ENCODE results near the gene KIAA1549.

The KIAA1549 gene

DNA sequence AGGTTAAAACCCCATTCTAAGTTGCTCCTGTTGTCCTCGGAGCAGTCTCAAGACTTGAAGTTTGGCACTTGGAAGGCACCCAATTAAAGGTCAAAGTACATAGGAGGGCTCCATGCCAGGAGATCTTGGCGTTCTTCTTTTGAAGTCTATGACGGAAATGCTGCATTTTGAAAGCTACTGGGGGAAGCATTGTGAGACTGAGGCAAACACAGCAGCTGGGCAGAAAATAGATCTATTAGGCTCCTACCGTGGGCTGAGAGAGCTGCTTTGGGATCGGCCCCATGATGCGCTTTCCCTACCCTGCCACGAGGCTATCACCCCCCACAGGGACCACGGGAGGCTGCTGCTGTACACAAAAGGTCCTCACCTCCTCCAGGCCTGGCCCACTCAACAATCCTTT, 20.0 kb downstream of the KIAA1549 start:
- peaks cover 9 to 13% of the 10 kb centered on the region in 2 donors for H3K4me1 ChIP-seq (ENCODE audit: control insufficient read depth in 1 of 2, insufficient read depth in 2 of 2, low read length in 2 of 2)

DNA sequence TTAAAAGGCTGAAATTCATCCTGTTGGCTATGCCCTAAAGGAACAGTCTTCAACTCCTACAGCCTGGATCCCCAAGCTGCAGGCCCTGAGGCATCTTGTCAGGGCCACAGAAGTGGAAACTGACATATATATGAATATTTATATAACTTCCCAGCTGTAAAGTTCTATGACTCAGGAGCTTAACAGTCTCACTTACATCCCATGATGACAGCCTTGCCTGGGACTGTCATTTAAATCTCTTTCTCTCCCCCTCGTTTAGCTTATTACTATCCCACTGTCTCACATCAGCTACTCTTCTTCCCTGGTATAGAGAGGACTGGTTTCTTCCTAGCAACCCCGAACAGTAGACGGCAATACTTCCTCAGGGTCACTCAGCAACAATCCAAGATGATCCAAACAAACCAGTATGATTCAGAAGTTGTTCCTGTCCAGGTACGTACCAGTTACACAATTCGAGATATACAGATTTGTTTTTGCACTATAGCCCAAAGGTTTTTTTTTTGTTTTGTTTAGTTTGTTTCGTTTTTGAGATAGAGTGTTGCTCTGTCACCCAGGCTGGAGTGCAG, 22.7 kb downstream of the KIAA1549 start:
- Histone ChIP-seq H3K36me3 (ENCODE audit: control insufficient read depth in 1 of 2, insufficient read depth in 2 of 2, low read length in 2 of 2) (no peaks in the 10 kb centered on the region), H3K27me3 (ENCODE audit: control insufficient read depth in 1 of 2, insufficient read depth in 2 of 2, low read length in 2 of 2) (no peaks in the 10 kb centered on the region), H3K4me1 (ENCODE audit: control insufficient read depth in 1 of 2, insufficient read depth in 2 of 2, low read length in 2 of 2) (peaks cover 9 to 13% of the 10 kb centered on the region in 2 donors), H3K9ac (ENCODE audit: low read depth in 1 of 2, low read length in 2 of 2) (no peak overlapping the region), H3K4me3 (ENCODE audit: low read depth in 1 of 2, low read length in 2 of 2) (no peak overlapping the region), H3K9me3 (ENCODE audit: control insufficient read depth in 1 of 2, low read length in 2 of 2) (no peaks in the 10 kb centered on the region), H3K27ac (ENCODE audit: low read depth, low read length) (no peak overlapping the region)

More for the DNA sequence above, 20.0 kb downstream of the KIAA1549 start:
- Histone ChIP-seq H3K4me3 (ENCODE audit: low read depth in 1 of 2, low read length in 2 of 2) (peak overlapping the region; percentile 46 to 62), H3K27me3 (ENCODE audit: control insufficient read depth in 1 of 2, insufficient read depth in 2 of 2, low read length in 2 of 2) (no peaks in the 10 kb centered on the region), H3K9ac (ENCODE audit: low read depth in 1 of 2, low read length in 2 of 2) (peak overlapping the region in 1 of 2 donors; percentile 17), H3K36me3 (ENCODE audit: control insufficient read depth in 1 of 2, insufficient read depth in 2 of 2, low read length in 2 of 2) (no peaks in the 10 kb centered on the region), H3K9me3 (ENCODE audit: control insufficient read depth in 1 of 2, low read length in 2 of 2) (no peaks in the 10 kb centered on the region), H3K27ac (ENCODE audit: low read depth, low read length) (no peak overlapping the region)

- H3K4me3 ChIP-seq (ENCODE audit: low read depth in 1 of 2, low read length in 2 of 2): no peak overlapping the region
- H3K36me3 ChIP-seq (ENCODE audit: control insufficient read depth in 1 of 2, insufficient read depth in 2 of 2, low read length in 2 of 2): no peaks in the 10 kb centered on the region
- H3K9ac ChIP-seq (ENCODE audit: low read depth in 1 of 2, low read length in 2 of 2): no peak overlapping the region
- no peaks in the 10 kb centered on the region for H3K9me3 ChIP-seq (ENCODE audit: control insufficient read depth in 1 of 2, low read length in 2 of 2)
- no peak overlapping the region for H3K27ac ChIP-seq (ENCODE audit: low read depth, low read length)
- H3K27me3 ChIP-seq (ENCODE audit: control insufficient read depth in 1 of 2, insufficient read depth in 2 of 2, low read length in 2 of 2): no peaks in the 10 kb centered on the region
- H3K4me1 ChIP-seq (ENCODE audit: control insufficient read depth in 1 of 2, insufficient read depth in 2 of 2, low read length in 2 of 2): peaks cover 9 to 13% of the 10 kb centered on the region in 2 donors
Observed at GRCh38 chr7:138957753-138958390, 23.3 kb downstream of the KIAA1549 start.

GRCh38 chr7:138957217-138957616, 24.0 kb downstream of the KIAA1549 start:
- Histone ChIP-seq H3K27ac (ENCODE audit: low read depth, low read length) (no peak overlapping the region), H3K9me3 (ENCODE audit: control insufficient read depth in 1 of 2, low read length in 2 of 2) (no peaks in the 10 kb centered on the region), H3K4me3 (ENCODE audit: low read depth in 1 of 2, low read length in 2 of 2) (no peak overlapping the region), H3K4me1 (ENCODE audit: control insufficient read depth in 1 of 2, insufficient read depth in 2 of 2, low read length in 2 of 2) (peaks cover 9 to 13% of the 10 kb centered on the region in 2 donors), H3K27me3 (ENCODE audit: control insufficient read depth in 1 of 2, insufficient read depth in 2 of 2, low read length in 2 of 2) (no peaks in the 10 kb centered on the region), H3K36me3 (ENCODE audit: control insufficient read depth in 1 of 2, insufficient read depth in 2 of 2, low read length in 2 of 2) (no peaks in the 10 kb centered on the region), H3K9ac (ENCODE audit: low read depth in 1 of 2, low read length in 2 of 2) (no peak overlapping the region)

GRCh38 chr7:138954545-138955475, 26.4 kb downstream of the KIAA1549 start:
- no peaks in the 10 kb centered on the region for H3K9me3 ChIP-seq (ENCODE audit: control insufficient read depth in 1 of 2, low read length in 2 of 2)
- no peaks in the 10 kb centered on the region for H3K36me3 ChIP-seq (ENCODE audit: control insufficient read depth in 1 of 2, insufficient read depth in 2 of 2, low read length in 2 of 2)
- no peak overlapping the region for H3K9ac ChIP-seq (ENCODE audit: low read depth in 1 of 2, low read length in 2 of 2)
- H3K27ac ChIP-seq (ENCODE audit: low read depth, low read length): no peak overlapping the region
- no peaks in the 10 kb centered on the region for H3K27me3 ChIP-seq (ENCODE audit: control insufficient read depth in 1 of 2, insufficient read depth in 2 of 2, low read length in 2 of 2)
- H3K4me3 ChIP-seq (ENCODE audit: low read depth in 1 of 2, low read length in 2 of 2): no peak overlapping the region
- H3K4me1 ChIP-seq (ENCODE audit: control insufficient read depth in 1 of 2, insufficient read depth in 2 of 2, low read length in 2 of 2): peaks cover 0 to 5% of the 10 kb centered on the region in 2 donors

DNA sequence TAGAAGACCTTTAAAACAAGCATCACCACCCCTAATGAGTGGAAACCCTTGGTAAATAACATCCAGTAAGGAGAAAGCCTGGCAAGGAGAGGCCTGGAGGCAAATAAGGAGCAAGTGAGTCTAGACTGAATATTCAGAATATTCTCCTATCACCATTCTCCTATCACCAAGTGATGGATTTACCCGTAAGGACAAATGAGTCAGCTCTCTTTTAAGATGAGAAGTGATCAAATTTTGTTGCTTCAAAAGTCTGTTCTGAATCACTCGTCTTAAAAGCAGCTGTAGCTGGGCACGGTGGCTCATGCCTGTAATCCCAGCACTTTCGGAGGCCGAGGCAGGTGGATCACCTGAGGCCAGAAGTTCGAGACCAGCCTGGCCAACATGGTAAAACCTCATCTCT, 28.4 kb downstream of the KIAA1549 start:
- Histone ChIP-seq H3K9ac (ENCODE audit: low read depth in 1 of 2, low read length in 2 of 2) (no peak overlapping the region), H3K36me3 (ENCODE audit: control insufficient read depth in 1 of 2, insufficient read depth in 2 of 2, low read length in 2 of 2) (no peaks in the 10 kb centered on the region), H3K27ac (ENCODE audit: low read depth, low read length) (no peak overlapping the region), H3K4me1 (ENCODE audit: control insufficient read depth in 1 of 2, insufficient read depth in 2 of 2, low read length in 2 of 2) (no peaks in the 10 kb centered on the region), H3K9me3 (ENCODE audit: control insufficient read depth in 1 of 2, low read length in 2 of 2) (no peaks in the 10 kb centered on the region), H3K27me3 (ENCODE audit: control insufficient read depth in 1 of 2, insufficient read depth in 2 of 2, low read length in 2 of 2) (no peaks in the 10 kb centered on the region), H3K4me3 (ENCODE audit: low read depth in 1 of 2, low read length in 2 of 2) (no peak overlapping the region)

- Histone ChIP-seq H3K9me3 (ENCODE audit: control insufficient read depth in 1 of 2, low read length in 2 of 2) (no peaks in the 10 kb centered on the region), H3K9ac (ENCODE audit: low read depth in 1 of 2, low read length in 2 of 2) (no peak overlapping the region), H3K36me3 (ENCODE audit: control insufficient read depth in 1 of 2, insufficient read depth in 2 of 2, low read length in 2 of 2) (no peaks in the 10 kb centered on the region), H3K27me3 (ENCODE audit: control insufficient read depth in 1 of 2, insufficient read depth in 2 of 2, low read length in 2 of 2) (no peaks in the 10 kb centered on the region), H3K27ac (ENCODE audit: low read depth, low read length) (no peak overlapping the region), H3K4me3 (ENCODE audit: low read depth in 1 of 2, low read length in 2 of 2) (no peak overlapping the region), H3K4me1 (ENCODE audit: control insufficient read depth in 1 of 2, insufficient read depth in 2 of 2, low read length in 2 of 2) (no peaks in the 10 kb centered on the region)
Observed at GRCh38 chr7:138951953-138952352, 29.2 kb downstream of the KIAA1549 start.

GRCh38 chr7:138949421-138950088, 31.6 kb downstream of the KIAA1549 start:
- no peaks in the 10 kb centered on the region for H3K36me3 ChIP-seq (ENCODE audit: control insufficient read depth in 1 of 2, insufficient read depth in 2 of 2, low read length in 2 of 2)
- no peaks in the 10 kb centered on the region for H3K9me3 ChIP-seq (ENCODE audit: control insufficient read depth in 1 of 2, low read length in 2 of 2)
- H3K9ac ChIP-seq (ENCODE audit: low read depth in 1 of 2, low read length in 2 of 2): no peak overlapping the region
- H3K27ac ChIP-seq (ENCODE audit: low read depth, low read length): no peak overlapping the region
- H3K4me3 ChIP-seq (ENCODE audit: low read depth in 1 of 2, low read length in 2 of 2): no peak overlapping the region
- H3K4me1 ChIP-seq (ENCODE audit: control insufficient read depth in 1 of 2, insufficient read depth in 2 of 2, low read length in 2 of 2): no peaks in the 10 kb centered on the region
- no peaks in the 10 kb centered on the region for H3K27me3 ChIP-seq (ENCODE audit: control insufficient read depth in 1 of 2, insufficient read depth in 2 of 2, low read length in 2 of 2)

DNA sequence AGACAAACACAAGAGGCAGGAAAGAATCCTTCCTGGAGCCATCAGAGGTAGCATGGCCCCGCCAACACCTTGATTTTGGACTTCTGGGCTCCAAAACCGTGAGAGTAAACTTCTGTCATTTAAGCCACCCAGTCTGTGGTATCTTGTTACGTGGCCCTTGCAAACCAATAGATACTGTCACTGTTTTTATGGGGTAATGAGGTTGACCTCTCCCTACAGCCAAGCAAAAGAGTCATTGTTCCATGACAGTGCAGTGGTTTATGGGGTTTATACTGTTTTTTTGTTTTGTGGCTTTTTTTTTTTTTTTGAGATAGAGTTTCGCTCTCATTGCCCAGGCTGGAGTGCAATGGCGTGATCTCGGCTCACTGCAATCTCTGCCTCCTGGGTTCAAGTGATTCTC, 32.8 kb downstream of the KIAA1549 start:
- no peaks in the 10 kb centered on the region for H3K27me3 ChIP-seq (ENCODE audit: control insufficient read depth in 1 of 2, insufficient read depth in 2 of 2, low read length in 2 of 2)
- H3K36me3 ChIP-seq (ENCODE audit: control insufficient read depth in 1 of 2, insufficient read depth in 2 of 2, low read length in 2 of 2): no peaks in the 10 kb centered on the region
- no peak overlapping the region for H3K27ac ChIP-seq (ENCODE audit: low read depth, low read length)
- no peak overlapping the region for H3K4me3 ChIP-seq (ENCODE audit: low read depth in 1 of 2, low read length in 2 of 2)
- H3K9me3 ChIP-seq (ENCODE audit: control insufficient read depth in 1 of 2, low read length in 2 of 2): no peaks in the 10 kb centered on the region
- H3K9ac ChIP-seq (ENCODE audit: low read depth in 1 of 2, low read length in 2 of 2): no peak overlapping the region
- no peaks in the 10 kb centered on the region for H3K4me1 ChIP-seq (ENCODE audit: control insufficient read depth in 1 of 2, insufficient read depth in 2 of 2, low read length in 2 of 2)

- H3K36me3 ChIP-seq (ENCODE audit: control insufficient read depth in 1 of 2, insufficient read depth in 2 of 2, low read length in 2 of 2): no peaks in the 10 kb centered on the region
- no peak overlapping the region for H3K27ac ChIP-seq (ENCODE audit: low read depth, low read length)
- H3K9ac ChIP-seq (ENCODE audit: low read depth in 1 of 2, low read length in 2 of 2): no peak overlapping the region
- no peak overlapping the region for H3K4me3 ChIP-seq (ENCODE audit: low read depth in 1 of 2, low read length in 2 of 2)
- no peaks in the 10 kb centered on the region for H3K27me3 ChIP-seq (ENCODE audit: control insufficient read depth in 1 of 2, insufficient read depth in 2 of 2, low read length in 2 of 2)
- no peaks in the 10 kb centered on the region for H3K4me1 ChIP-seq (ENCODE audit: control insufficient read depth in 1 of 2, insufficient read depth in 2 of 2, low read length in 2 of 2)
- no peaks in the 10 kb centered on the region for H3K9me3 ChIP-seq (ENCODE audit: control insufficient read depth in 1 of 2, low read length in 2 of 2)
Observed at GRCh38 chr7:138945821-138946220, 35.4 kb downstream of the KIAA1549 start.
